ENCODE data around the gene GPC5.
"Not testable (repeated sequence)": the region's sequence is repeated elsewhere in the genome, so short reads cannot be mapped to it uniquely, and the experiment has no call there.

GPC5 gene

GRCh38 chr13:91798338-91798737 lies 399.9 kb downstream of the GPC5 start:
- H3K4me1 ChIP-seq (ENCODE audit: insufficient read depth, low read length); H3K9me3 ChIP-seq (ENCODE audit: control insufficient read depth, insufficient read depth, low read length); H3K9ac ChIP-seq (ENCODE audit: low read depth, low read length); H3K36me3 ChIP-seq (ENCODE audit: insufficient read depth, low read length): not testable (repeated sequence)

DNA sequence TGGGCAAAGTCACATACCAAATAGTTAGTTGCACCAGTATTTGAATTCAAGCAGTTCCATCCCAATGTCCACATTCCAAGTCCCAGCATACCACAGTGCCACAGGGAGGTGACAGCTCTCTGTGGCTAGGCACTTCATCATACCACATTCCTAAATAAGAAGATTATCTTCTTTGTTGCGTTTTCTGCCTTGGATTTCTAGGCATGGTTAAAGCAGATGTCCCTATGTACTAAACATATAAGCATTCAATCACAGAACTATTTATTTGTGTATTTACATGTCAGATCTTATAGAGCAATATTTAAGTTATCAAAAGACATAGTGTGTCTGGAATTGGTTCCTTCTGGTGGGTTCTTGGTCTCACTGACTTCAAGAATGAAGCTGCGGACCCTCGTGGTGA lies 403.4 kb downstream of the GPC5 start:
- H3K9me3 ChIP-seq (ENCODE audit: control insufficient read depth, insufficient read depth, low read length); H3K36me3 ChIP-seq (ENCODE audit: insufficient read depth, low read length); H3K4me1 ChIP-seq (ENCODE audit: insufficient read depth, low read length); H3K9ac ChIP-seq (ENCODE audit: low read depth, low read length): not testable (repeated sequence)

- H3K9ac ChIP-seq (ENCODE audit: low read depth, low read length): no peak overlapping the region
- peaks cover 3% of the 10 kb centered on the region; the same call in 1 of the 2 replicates for H3K4me1 ChIP-seq (ENCODE audit: insufficient read depth, low read length)
These were observed 404.5 kb downstream of the GPC5 start for GRCh38 chr13:91802957-91803356.

DNA sequence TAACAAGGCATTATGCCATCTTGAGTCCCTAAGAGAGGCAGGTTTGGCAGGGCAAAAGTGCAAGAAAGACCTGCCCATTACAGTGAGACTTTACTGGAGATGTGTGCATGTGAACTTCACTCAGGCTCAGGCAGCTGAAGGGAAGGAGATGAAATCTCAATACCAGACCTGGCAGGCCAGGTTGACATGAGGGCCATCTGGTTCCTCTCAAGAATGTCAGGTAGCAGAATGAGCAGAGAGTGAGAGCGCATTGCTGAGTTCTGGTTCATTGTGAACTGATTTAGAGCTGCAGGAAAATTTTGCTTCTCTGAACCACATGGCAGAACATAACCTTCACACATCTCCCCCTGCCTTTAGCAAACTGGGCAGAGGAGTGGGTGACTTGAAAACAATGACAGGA lies 406.3 kb downstream of the GPC5 start:
- Histone ChIP-seq H3K4me1 (ENCODE audit: insufficient read depth, low read length) (peaks cover 3% of the 10 kb centered on the region; the same call in 1 of the 2 replicates), H3K9me3 (ENCODE audit: control insufficient read depth, insufficient read depth, low read length) (no peaks in the 10 kb centered on the region), H3K36me3 (ENCODE audit: insufficient read depth, low read length) (no peaks in the 10 kb centered on the region), H3K9ac (ENCODE audit: low read depth, low read length) (no peak overlapping the region)

More at GRCh38 chr13:91802957-91803356, 404.5 kb downstream of the GPC5 start:
- Histone ChIP-seq H3K9me3 (ENCODE audit: control insufficient read depth, insufficient read depth, low read length) (no peaks in the 10 kb centered on the region), H3K36me3 (ENCODE audit: insufficient read depth, low read length) (no peaks in the 10 kb centered on the region)

- Histone ChIP-seq H3K9ac (ENCODE audit: low read depth, low read length) (no peak overlapping the region), H3K9me3 (ENCODE audit: control insufficient read depth, insufficient read depth, low read length) (no peaks in the 10 kb centered on the region), H3K4me1 (ENCODE audit: insufficient read depth, low read length) (peaks cover 7% of the 10 kb centered on the region; the same call in 1 of the 2 replicates), H3K36me3 (ENCODE audit: insufficient read depth, low read length) (no peaks in the 10 kb centered on the region)
These were observed 407.2 kb downstream of the GPC5 start for GRCh38 chr13:91805605-91806004.

GRCh38 chr13:91809161-91809560 lies 410.7 kb downstream of the GPC5 start:
- peaks cover 7% of the 10 kb centered on the region; the same call in 1 of the 2 replicates for H3K4me1 ChIP-seq (ENCODE audit: insufficient read depth, low read length)
- no peaks in the 10 kb centered on the region for H3K36me3 ChIP-seq (ENCODE audit: insufficient read depth, low read length)

DNA sequence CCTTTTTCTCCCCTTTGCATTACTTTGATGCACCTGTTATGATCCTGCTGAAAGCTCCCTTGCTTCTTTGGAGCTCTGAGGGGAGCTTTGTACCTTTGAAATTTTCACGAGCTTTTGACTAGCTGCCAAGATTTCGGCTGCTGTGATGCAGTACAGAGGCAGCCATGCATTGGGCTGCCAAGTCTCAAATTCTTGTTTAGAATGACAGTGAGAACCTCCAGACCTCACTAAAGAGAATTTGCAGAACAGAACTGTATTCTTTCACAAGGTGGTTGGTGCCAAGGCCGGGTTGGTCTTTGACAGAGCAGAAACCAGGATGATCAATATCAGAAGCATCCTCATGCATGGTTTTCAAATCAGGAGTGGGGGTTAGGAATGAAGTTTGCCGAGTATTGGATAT lies 414.8 kb downstream of the GPC5 start:
- H3K4me1 ChIP-seq (ENCODE audit: insufficient read depth, low read length): peaks cover 5% of the 10 kb centered on the region; the same call in 1 of the 2 replicates
- no peak overlapping the region for H3K9ac ChIP-seq (ENCODE audit: low read depth, low read length)
- H3K36me3 ChIP-seq (ENCODE audit: insufficient read depth, low read length): no peaks in the 10 kb centered on the region
- H3K9me3 ChIP-seq (ENCODE audit: control insufficient read depth, insufficient read depth, low read length): no peaks in the 10 kb centered on the region

More at GRCh38 chr13:91809161-91809560, 410.7 kb downstream of the GPC5 start:
- Histone ChIP-seq H3K9ac (ENCODE audit: low read depth, low read length) (no peak overlapping the region), H3K9me3 (ENCODE audit: control insufficient read depth, insufficient read depth, low read length) (no peaks in the 10 kb centered on the region)

DNA sequence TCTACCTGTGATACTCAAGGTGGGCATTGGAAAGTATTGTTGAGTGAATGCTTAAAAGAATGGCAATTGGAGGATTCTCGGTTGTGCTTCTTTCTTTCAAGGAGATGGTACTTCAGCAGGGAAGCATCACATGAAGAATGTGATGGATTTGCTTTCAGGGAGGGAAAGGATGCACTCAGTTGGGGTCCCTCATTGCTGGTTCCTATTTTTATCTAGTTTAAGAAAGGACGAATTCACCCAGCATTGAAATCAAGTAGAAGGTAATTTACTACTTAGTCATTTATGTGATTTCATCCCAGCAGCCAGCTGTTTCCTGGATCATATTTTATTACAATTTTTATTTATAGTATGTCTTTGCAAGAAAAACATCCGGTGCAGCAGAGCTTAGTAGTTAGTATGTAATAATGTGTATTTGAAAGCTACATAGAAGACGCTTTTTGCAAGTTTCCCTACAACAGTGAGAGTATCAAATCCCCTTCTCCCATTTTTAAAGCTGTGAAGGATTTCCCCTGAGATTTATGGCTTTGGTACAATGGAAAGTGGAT lies 417.9 kb downstream of the GPC5 start:
- no peaks in the 10 kb centered on the region for H3K9me3 ChIP-seq (ENCODE audit: control insufficient read depth, insufficient read depth, low read length)
- H3K36me3 ChIP-seq (ENCODE audit: insufficient read depth, low read length): no peaks in the 10 kb centered on the region
- H3K4me1 ChIP-seq (ENCODE audit: insufficient read depth, low read length): no peaks in the 10 kb centered on the region
- H3K9ac ChIP-seq (ENCODE audit: low read depth, low read length): no peak overlapping the region

- Histone ChIP-seq H3K36me3 (ENCODE audit: insufficient read depth, low read length) (no peaks in the 10 kb centered on the region), H3K9ac (ENCODE audit: low read depth, low read length) (no peak overlapping the region), H3K9me3 (ENCODE audit: control insufficient read depth, insufficient read depth, low read length) (no peaks in the 10 kb centered on the region), H3K4me1 (ENCODE audit: insufficient read depth, low read length) (no peaks in the 10 kb centered on the region)
These were observed 418.8 kb downstream of the GPC5 start for GRCh38 chr13:91817250-91817649.

DNA sequence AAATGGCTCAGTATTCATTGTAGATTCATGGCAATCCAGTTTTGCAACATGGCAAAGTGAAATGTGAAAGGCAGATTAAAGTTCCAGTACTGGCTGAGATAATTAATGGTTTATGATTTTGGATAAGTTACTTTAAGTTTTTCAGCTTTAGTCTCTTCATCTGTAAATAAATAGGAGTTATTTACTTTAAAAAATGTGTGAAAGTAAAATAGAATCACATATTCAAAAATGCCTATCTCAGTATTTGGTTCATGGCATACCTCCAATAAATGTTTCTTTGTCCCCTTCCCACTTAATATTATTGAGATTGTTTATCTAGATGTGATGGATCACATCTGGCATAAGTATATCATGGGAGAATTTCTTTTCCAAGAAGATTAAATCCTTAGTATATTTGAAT lies 426.0 kb downstream of the GPC5 start:
- H3K9me3 ChIP-seq (ENCODE audit: control insufficient read depth, insufficient read depth, low read length): no peaks in the 10 kb centered on the region
- H3K36me3 ChIP-seq (ENCODE audit: insufficient read depth, low read length): no peaks in the 10 kb centered on the region
- H3K4me1 ChIP-seq (ENCODE audit: insufficient read depth, low read length): no peaks in the 10 kb centered on the region
- H3K9ac ChIP-seq (ENCODE audit: low read depth, low read length): no peak overlapping the region

GRCh38 chr13:91825516-91825915 lies 427.1 kb downstream of the GPC5 start:
- no peaks in the 10 kb centered on the region for H3K36me3 ChIP-seq (ENCODE audit: insufficient read depth, low read length)
- no peaks in the 10 kb centered on the region for H3K4me1 ChIP-seq (ENCODE audit: insufficient read depth, low read length)
- no peak overlapping the region for H3K9ac ChIP-seq (ENCODE audit: low read depth, low read length)
- H3K9me3 ChIP-seq (ENCODE audit: control insufficient read depth, insufficient read depth, low read length): no peaks in the 10 kb centered on the region

- H3K36me3 ChIP-seq (ENCODE audit: insufficient read depth, low read length): no peaks in the 10 kb centered on the region
- no peaks in the 10 kb centered on the region for H3K4me1 ChIP-seq (ENCODE audit: insufficient read depth, low read length)
- no peaks in the 10 kb centered on the region for H3K9me3 ChIP-seq (ENCODE audit: control insufficient read depth, insufficient read depth, low read length)
- no peak overlapping the region for H3K9ac ChIP-seq (ENCODE audit: low read depth, low read length)
These were observed 438.1 kb downstream of the GPC5 start for GRCh38 chr13:91836553-91836952.

GRCh38 chr13:91845612-91846011 lies 447.2 kb downstream of the GPC5 start:
- Histone ChIP-seq H3K36me3 (ENCODE audit: insufficient read depth, low read length) (no peaks in the 10 kb centered on the region), H3K9ac (ENCODE audit: low read depth, low read length) (no peak overlapping the region), H3K4me1 (ENCODE audit: insufficient read depth, low read length) (no peaks in the 10 kb centered on the region), H3K9me3 (ENCODE audit: control insufficient read depth, insufficient read depth, low read length) (no peaks in the 10 kb centered on the region)

DNA sequence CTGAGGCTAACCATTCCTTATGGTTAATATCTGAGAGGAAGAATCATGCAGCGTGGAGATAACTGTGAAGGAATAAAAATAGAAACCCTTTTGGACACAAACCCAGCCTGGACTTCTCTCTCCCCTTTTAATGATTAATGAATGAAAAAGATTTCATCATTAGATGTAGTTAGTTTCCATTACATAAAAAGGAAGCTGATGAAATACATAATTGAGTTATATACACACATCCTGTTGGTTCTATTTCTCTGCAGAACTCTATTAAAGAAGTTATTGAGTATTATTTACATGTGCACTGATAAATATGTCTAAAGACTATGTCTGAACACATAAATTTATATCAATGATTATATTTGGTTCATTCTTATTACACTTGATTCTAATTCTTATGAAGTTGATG lies 465.3 kb downstream of the GPC5 start:
- Histone ChIP-seq H3K36me3 (ENCODE audit: insufficient read depth, low read length) (no peaks in the 10 kb centered on the region), H3K9ac (ENCODE audit: low read depth, low read length) (no peak overlapping the region), H3K9me3 (ENCODE audit: control insufficient read depth, insufficient read depth, low read length) (no peaks in the 10 kb centered on the region), H3K4me1 (ENCODE audit: insufficient read depth, low read length) (no peaks in the 10 kb centered on the region)

- Histone ChIP-seq H3K9ac (ENCODE audit: low read depth, low read length) (no peak overlapping the region), H3K9me3 (ENCODE audit: control insufficient read depth, insufficient read depth, low read length) (no peaks in the 10 kb centered on the region)
These were observed 469.9 kb downstream of the GPC5 start for GRCh38 chr13:91868351-91868750.

GRCh38 chr13:91878491-91878890 lies 480.1 kb downstream of the GPC5 start:
- Histone ChIP-seq H3K9ac (ENCODE audit: low read depth, low read length) (no peak overlapping the region), H3K9me3 (ENCODE audit: control insufficient read depth, insufficient read depth, low read length) (no peaks in the 10 kb centered on the region), H3K4me1 (ENCODE audit: insufficient read depth, low read length) (no peaks in the 10 kb centered on the region), H3K36me3 (ENCODE audit: insufficient read depth, low read length) (no peaks in the 10 kb centered on the region)

More at GRCh38 chr13:91868351-91868750, 469.9 kb downstream of the GPC5 start:
- Histone ChIP-seq H3K4me1 (ENCODE audit: insufficient read depth, low read length) (no peaks in the 10 kb centered on the region), H3K36me3 (ENCODE audit: insufficient read depth, low read length) (no peaks in the 10 kb centered on the region)
